ACHN (cell line): ENCODE data around the gene TSPAN18.

Experiments
- DNase-seq: peaks from one replicate; pipeline ENCODE4 v3.0.0-alpha.2; 2015
- in situ Hi-C: cut with HindIII; loops from 2 replicates; pipeline ENCODE4 v1.10.0; 2017; ENCODE audit warnings: low sequenced_read_pairs, low pct_ligation_motif_present, low pct_unique_long_range_greater_than_20kb

TSPAN18 gene

GRCh38 chr11:44731685-44732430, 5.1 kb downstream of the TSPAN18 start:
- DNase-seq, result no peak
- in situ Hi-C loops, result no loop called here

DNA sequence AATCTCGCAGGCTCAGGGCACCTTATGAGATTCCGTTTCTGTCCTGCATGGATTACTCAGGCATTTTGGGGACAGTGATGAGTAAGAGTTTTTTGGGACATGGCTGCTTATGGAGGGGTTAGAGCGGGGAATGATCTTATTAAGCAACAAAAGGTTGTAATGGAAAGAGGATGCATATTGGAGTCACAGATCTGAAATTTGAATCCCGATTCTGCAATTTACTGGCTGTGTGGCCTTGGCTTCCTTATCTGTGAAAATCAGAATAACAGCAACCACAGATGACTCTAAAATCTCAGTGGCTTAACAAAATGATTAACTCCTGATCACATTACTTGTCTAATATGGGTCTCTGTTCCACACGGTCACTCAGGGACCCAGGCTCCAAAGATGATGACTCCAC, 5.8 kb downstream of the TSPAN18 start:
- in situ Hi-C loops, result no loop called here
- DNase-seq, result no peak

- DNase-seq, result no peak
- in situ Hi-C loops, result no loop called here
Measured at GRCh38 chr11:44733877-44734276, 7.1 kb downstream of the TSPAN18 start.

- in situ Hi-C loops, result no loop called here
- DNase-seq, result no peak
Measured at GRCh38 chr11:44734843-44735381, 8.2 kb downstream of the TSPAN18 start.

- no peak for DNase-seq
- in situ Hi-C loops, result no loop called here
Measured at GRCh38 chr11:44736791-44737190, 10.0 kb downstream of the TSPAN18 start.

GRCh38 chr11:44737245-44738085, 10.7 kb downstream of the TSPAN18 start:
- DNase-seq, result no peak
- in situ Hi-C loops, result no loop called here

GRCh38 chr11:44738791-44739190, 12.0 kb downstream of the TSPAN18 start:
- DNase-seq, result no peak
- in situ Hi-C loops, result no loop called here

DNA sequence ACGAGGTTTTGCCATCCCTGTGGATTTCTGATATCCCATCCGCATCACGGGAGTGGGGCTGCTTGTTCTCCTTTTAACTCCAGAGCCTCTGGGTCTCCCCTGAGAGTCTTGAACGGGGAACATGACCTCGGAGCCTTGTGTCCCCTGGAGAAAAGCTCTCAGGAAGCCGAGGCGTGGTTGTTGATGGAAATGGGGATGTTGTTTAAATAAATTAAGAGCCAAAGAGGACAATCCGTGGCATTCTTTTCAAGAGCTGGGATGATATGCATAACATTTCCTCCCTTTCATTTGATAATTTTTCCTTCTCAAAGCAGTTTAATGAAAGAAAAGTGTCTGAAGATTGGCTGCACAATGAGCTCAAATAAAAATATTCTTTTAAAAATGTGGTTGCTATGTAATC, 14.2 kb downstream of the TSPAN18 start:
- no peak for DNase-seq
- in situ Hi-C loops, result no loop called here

GRCh38 chr11:44741976-44742375, 15.2 kb downstream of the TSPAN18 start:
- in situ Hi-C loops, result no loop called here
- no peak for DNase-seq

GRCh38 chr11:44742508-44743246, 15.9 kb downstream of the TSPAN18 start:
- no peak for DNase-seq
- in situ Hi-C loops, result no loop called here

DNA sequence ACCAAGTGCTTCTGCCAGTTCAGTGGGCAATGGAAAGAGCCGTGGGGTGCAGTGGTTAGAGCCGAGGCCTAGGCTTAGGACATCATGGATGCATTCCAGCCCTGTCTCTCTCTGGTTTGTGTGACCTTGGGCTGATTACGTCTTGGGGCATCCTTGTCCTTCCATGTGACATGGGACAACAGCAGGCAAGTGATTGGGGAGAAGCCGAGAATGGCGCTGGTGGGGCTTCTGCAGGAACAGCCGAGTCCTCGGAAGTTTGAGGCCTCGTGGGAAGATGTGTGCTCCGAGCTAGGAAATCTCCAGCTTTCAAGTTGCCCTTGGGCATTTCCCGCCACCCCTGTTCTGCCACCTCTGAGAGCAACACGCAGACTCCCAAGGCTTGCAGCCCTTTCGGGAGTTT, 16.6 kb downstream of the TSPAN18 start:
- DNase-seq, result no peak
- in situ Hi-C loops, result no loop called here

GRCh38 chr11:44743959-44744557, 17.3 kb downstream of the TSPAN18 start:
- DNase-seq, result no peak
- in situ Hi-C loops, result no loop called here

- no peak for DNase-seq
- in situ Hi-C loops, result no loop called here
Measured at GRCh38 chr11:44746894-44747293, 20.1 kb downstream of the TSPAN18 start.

- in situ Hi-C loops, result no loop called here
- DNase-seq, result no peak
Measured at GRCh38 chr11:44747316-44747715, 20.6 kb downstream of the TSPAN18 start.

DNA sequence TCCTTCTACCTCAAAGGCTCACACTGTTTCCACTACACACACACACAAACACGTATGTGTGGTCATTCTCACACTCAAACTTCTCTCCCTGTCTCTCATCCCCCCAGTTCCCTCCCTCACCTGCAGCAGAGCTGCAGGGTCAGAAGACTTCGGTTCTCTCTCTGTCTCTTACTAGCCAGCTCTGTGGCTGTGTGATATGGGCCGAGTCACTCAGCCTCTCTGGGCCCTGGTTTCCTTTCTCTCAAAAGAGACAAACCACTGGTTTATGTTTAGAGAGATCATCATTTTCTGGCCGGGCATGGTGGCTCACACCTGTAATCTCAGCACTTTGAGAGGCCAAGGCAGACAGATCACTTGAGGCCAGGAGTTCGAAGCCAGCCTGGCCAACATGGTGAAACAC, 21.1 kb downstream of the TSPAN18 start:
- in situ Hi-C loops, result no loop called here
- no peak for DNase-seq

DNA sequence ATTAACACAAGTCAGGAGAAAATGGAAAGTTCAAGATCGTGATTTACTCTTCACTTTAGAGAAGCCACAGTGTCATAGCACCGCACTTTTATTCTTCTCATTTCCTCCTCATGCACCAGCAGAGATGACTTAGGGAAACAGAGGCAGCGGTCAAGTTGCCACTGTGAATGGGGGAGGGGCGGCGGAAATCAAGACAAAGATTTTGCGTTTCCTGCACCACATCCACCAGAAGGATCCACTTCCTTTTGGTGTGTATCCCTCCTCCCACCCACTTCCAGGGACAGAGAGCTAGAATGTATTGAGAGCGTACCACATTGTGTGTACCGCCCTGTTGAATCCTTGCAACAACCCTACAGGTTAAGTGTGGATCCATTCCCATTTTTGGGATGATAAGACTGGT, 21.8 kb downstream of the TSPAN18 start:
- no peak for DNase-seq
- in situ Hi-C loops, result no loop called here

GRCh38 chr11:44749189-44749588, 22.4 kb downstream of the TSPAN18 start:
- in situ Hi-C loops, result no loop called here
- no peak for DNase-seq

DNA sequence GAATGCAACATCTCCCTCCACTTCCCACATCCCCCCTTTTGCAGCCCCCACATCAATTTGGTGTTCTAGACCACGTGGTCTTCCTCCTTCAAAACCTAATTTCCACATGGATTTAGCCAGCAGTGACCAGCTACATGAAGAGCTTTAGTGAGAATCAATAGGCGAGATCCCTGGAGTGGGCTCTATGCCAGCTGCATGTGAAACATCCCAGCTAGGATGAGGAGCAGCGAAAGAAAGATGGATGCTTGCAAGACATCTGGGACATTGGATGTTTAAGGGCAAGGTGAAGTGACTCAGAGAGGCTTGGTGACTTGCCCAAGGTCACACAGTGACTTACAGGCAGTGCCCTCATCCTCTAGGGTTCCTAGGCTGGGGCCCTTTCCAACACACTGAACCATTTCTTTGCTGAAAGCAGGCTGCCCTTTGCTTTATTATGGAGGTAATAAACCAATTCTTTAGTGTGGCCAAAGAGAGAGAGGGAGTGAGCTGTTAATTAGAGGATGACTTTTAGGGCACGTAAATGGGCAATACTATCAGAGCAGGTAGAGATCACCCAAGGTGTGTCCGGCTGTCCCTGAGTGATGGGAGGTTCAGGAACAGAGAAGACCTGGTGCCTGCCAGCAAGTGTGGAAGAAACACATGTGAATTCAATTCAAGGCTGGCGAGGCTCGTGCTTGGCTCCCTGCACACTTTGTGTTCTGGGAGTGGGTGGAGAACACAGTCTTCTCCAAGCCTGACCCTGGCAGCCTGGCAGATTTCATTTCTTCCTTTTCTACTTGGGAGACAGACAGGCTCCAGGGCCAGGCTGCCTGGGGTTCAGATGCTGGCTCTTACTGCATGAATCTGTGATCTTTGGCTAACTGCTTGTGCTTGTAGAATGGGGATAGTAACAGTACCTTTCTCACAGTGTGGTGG, 24.0 kb downstream of the TSPAN18 start:
- no peak for DNase-seq
- in situ Hi-C loops, result no loop called here
